Thoracic aorta (tissue), 2 donors: ENCODE results near the gene MTMR3. TPM values are rescaled to one million over a fixed set of nuclear protein-coding genes. Genes with fewer than 3 reads are reported as not detected.
A peak's percentile ranks its signal among the peaks of the same experiment; 100 is the strongest.

ENCODE experiments used
- ATAC-seq: fragments of 150-250 bp; one replicate; pipeline ENCODE4 v1.8.0; 2017; ENCODE audit warnings: low read depth; ENCODE audit not compliant: insufficient number of reproducible peaks, low FRiP score
- DNase-seq: peaks from one replicate; pipeline ENCODE4 v3.0.0-alpha.2; 2020; ENCODE audit warnings: low spot score
- H3K27ac ChIP-seq, 2 donors: fragments of 200-600 bp; sonication (generic); 1 replicate in 1 of 2; 2 replicates in 1 of 2; pipeline ENCODE4 v1.5.1; 2016; ENCODE audit warnings: mild to moderate bottlenecking in 2 of 2, moderate library complexity in 2 of 2
- H3K27me3 ChIP-seq: fragments of 200-600 bp; sonication (generic); replicated peaks from 2 replicates; pipeline ENCODE4 v1.6.0; 2016; ENCODE audit warnings: mild to moderate bottlenecking; ENCODE audit not compliant: insufficient read depth
- H3K36me3 ChIP-seq: fragments of 200-600 bp; sonication (generic); one replicate; pipeline ENCODE4 v1.5.1; 2016
- H3K4me1 ChIP-seq, 2 donors: fragments of 200-600 bp; sonication (generic); 1 replicate in 1 of 2; 2 replicates in 1 of 2; pipeline versions ENCODE4 v1.5.1 to v1.6.0; 2016; ENCODE audit warnings: low read depth in 2 of 2, mild to moderate bottlenecking in 1 of 2; ENCODE audit not compliant: control insufficient read depth in 1 of 2
- H3K4me3 ChIP-seq: fragments of 200-600 bp; sonication (generic); 2 replicates; pipeline ENCODE4 v1.5.1; 2016; ENCODE audit warnings: mild to moderate bottlenecking
- H3K9me3 ChIP-seq: fragments of 200-600 bp; sonication (generic); 2 replicates; pipeline ENCODE4 v1.5.1; 2016
- total RNA-seq, 2 donors: library from RNA; depleted of rRNA; stranded (reverse); fragments of >200 nt; gene quantifications; one replicate each; pipeline versions ENCODE4 v1.1.0 to v1.2.3, GENCODE V29; 2016
- TF ChIP-seq, protein P1 (sequence below): fragments of 200-600 bp; sonication (generic); IDR thresholded peaks from one replicate; pipeline ENCODE4 v1.5.1; 2019; ENCODE audit warnings: antibody characterized with exemption

Gene MTMR3
- total RNA-seq, 2 donors from 2014 or later = 33.3 to 61.9 TPM

DNA sequence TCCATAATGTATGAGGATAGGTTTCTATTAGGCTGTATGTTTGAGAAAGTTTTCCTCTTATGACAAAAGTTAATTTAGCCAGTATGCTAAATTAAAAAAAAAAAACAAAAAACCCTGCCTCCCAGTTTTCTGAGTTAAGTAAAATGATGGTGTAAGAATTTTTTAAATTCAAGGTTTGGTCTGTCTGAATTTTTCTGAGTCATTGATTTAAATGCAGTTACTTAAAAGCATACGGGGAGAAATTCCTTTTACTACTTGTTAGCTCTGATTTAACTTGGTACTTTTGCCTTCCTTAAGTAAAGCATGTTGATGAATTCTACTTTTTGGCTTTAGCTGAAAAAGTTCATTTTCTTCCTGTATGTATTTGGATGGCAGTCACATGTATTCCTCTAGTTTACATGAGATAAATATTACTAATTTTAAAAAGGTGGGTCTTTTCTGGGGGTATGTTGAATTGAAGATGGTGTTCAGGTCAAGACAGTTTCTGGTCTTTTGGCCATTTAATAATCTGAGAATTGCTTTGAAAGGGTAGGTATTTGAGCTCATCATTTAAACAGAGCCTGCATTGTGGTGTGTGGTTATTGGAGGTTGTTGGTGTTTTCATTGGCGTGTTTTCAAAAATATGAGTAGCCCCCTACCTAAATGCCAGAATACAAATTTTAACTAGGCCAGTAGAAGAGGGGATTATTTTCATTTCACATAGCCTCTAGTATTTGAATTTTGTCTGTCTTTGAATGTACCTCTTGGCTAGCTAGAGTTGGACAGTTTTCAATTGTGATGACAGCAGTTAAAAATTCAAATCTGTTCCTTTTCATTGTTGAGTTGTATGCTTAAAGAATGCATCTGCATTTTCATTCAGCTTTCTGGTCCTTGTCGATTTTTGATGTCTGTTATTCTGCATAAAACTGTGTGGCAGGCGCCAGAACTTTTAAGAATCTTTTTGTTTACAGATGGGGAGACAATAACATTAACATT, 64.7 kb downstream of the MTMR3 start:
- no peaks in the 10 kb centered on the region for H3K9me3 ChIP-seq
- no peaks in the 10 kb centered on the region for H3K27me3 ChIP-seq
- H3K4me3 ChIP-seq = no peak overlapping the region
- H3K4me1 ChIP-seq = peaks cover 19 to 41% of the 10 kb centered on the region in 2 donors
- DNase-seq (no peak), ATAC-seq (no peak)
- TF ChIP-seq, protein P1, sequence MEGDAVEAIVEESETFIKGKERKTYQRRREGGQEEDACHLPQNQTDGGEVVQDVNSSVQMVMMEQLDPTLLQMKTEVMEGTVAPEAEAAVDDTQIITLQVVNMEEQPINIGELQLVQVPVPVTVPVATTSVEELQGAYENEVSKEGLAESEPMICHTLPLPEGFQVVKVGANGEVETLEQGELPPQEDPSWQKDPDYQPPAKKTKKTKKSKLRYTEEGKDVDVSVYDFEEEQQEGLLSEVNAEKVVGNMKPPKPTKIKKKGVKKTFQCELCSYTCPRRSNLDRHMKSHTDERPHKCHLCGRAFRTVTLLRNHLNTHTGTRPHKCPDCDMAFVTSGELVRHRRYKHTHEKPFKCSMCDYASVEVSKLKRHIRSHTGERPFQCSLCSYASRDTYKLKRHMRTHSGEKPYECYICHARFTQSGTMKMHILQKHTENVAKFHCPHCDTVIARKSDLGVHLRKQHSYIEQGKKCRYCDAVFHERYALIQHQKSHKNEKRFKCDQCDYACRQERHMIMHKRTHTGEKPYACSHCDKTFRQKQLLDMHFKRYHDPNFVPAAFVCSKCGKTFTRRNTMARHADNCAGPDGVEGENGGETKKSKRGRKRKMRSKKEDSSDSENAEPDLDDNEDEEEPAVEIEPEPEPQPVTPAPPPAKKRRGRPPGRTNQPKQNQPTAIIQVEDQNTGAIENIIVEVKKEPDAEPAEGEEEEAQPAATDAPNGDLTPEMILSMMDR = no peak
- peak overlapping the region; percentile 1 to 6 for H3K27ac ChIP-seq
- H3K36me3 ChIP-seq = no peaks in the 10 kb centered on the region

DNA sequence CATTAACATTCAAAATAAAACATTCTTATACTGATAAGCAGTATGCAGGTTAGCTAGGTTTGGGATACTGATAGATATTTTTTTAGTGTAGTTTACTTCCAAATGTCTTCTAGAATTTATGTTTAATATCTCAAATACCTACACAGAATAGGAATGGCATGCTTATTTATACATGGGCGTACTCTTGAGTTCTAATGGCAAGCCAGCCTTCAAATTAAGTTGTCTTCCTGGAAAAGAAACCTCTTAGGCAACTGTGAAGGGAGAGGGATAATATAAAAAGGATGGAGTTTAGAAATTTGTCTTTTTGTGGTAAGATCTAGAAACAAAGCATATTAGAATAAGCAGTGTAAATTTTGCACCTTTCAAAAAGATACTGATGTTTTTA, 65.4 kb downstream of the MTMR3 start:
- no peak for ATAC-seq
- Histone ChIP-seq H3K4me1 (peaks cover 19 to 41% of the 10 kb centered on the region in 2 donors), H3K27ac (peak overlapping the region; percentile 1 to 6), H3K27me3 (no peaks in the 10 kb centered on the region), H3K36me3 (no peaks in the 10 kb centered on the region), H3K4me3 (no peak overlapping the region), H3K9me3 (no peaks in the 10 kb centered on the region)
- no peak for DNase-seq
- TF ChIP-seq, protein P1 = no peak

DNA sequence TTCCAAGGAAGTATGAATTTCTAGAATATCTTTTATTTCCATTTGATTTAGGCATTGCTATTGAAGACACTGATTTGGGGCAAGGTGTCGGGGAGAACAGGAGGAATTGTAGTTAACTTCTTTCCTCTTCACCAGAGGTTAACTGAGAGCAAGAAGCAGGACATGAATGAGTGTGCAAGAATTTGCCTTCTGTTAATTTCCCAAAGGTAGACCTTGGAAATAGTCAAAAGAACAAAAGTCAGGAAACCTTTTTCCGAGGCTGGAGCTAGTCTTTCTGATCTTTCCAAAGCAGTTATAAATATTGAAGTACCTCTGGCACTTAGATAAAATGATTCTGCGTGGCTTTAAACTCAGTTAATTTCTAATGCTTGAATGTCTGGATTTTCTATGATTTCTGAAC, 66.9 kb downstream of the MTMR3 start:
- ATAC-seq = no peak
- TF ChIP-seq, protein P1 = no peak
- Histone ChIP-seq H3K4me3 (no peak overlapping the region), H3K27ac (no peak overlapping the region), H3K36me3 (no peaks in the 10 kb centered on the region), H3K27me3 (no peaks in the 10 kb centered on the region), H3K9me3 (no peaks in the 10 kb centered on the region), H3K4me1 (peaks cover 19 to 35% of the 10 kb centered on the region in 2 donors)
- DNase-seq = no peak

DNA sequence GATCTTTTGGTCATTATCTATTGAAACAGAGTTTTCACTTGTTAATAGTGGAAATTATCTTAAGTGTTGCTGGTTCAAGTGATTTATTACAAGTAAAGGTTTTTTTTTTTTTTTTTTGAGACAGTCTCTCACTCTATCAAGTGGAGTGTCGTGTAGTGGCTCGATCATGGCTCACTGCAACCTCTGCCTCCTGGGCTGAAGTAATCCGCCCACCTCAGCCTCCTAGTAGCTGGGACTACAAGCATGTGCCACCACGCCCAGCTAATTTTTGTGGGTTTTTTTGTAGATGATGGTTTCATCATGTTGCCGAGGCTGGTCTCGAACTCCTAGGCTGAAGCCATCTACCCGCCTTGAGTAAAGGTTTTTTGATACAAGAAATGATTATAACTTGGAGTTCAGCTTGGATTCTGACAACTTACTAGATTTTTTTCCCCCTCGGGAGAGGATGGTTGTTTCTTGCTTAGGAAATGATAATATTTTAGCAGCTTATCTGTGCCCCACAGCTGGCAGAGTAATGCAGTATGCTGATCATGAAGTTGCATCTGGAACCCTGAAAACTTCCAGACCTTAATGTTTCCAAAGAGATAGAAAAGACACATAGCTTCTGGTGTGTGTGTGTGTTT, 68.9 kb downstream of the MTMR3 start:
- no peaks in the 10 kb centered on the region for H3K27me3 ChIP-seq
- H3K27ac ChIP-seq = no peak overlapping the region
- no peaks in the 10 kb centered on the region for H3K36me3 ChIP-seq
- ATAC-seq (no peak), DNase-seq (no peak)
- H3K4me3 ChIP-seq = no peak overlapping the region
- TF ChIP-seq, protein P1 = no peak
- H3K9me3 ChIP-seq = no peaks in the 10 kb centered on the region
- peaks cover 15 to 22% of the 10 kb centered on the region in 2 donors for H3K4me1 ChIP-seq

DNA sequence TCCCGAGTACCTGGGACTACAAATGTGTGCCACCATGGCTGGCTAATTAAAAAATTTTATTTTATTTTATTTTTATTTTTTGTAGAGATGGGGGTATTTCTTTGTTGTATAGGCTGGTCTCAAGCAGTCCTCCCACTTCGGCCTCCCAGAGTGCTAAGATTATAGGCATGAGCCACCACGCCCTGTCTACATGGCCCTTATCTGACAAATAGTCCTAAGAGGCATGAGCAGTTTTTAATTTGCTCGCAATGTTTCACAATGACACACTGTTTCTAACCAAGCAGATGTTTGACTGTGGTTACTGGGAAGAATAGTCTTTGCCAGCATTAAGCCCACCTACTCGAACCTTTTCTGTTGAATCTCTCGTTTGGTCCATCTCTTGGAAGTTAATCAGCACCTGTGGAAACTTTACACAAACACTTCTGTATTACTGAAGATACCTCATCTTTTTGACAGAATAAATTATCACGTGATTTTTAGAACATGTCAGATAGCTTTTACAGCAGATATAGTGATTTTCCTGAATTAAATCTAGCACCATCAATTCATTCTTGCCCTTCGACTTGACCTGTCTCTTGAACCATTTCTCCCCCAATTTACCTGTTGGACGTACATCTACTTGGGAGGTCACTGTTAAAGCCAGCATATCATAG, 71.4 kb downstream of the MTMR3 start:
- Histone ChIP-seq H3K4me1 (peaks cover 3 to 5% of the 10 kb centered on the region in 2 donors), H3K36me3 (no peaks in the 10 kb centered on the region), H3K9me3 (no peaks in the 10 kb centered on the region), H3K27ac (no peak overlapping the region), H3K27me3 (no peaks in the 10 kb centered on the region), H3K4me3 (no peak overlapping the region)
- DNase-seq = no peak
- TF ChIP-seq, protein P1 = no peak
- no peak for ATAC-seq
